Stimulated activated CD8-positive, alpha-beta memory T cell treated with anti-CD3 and anti-CD28 coated beads, Interleukin-15, amount 100 ng/mL, for 24 hours (primary cell): ENCODE results near the gene MERTK.
"Not testable (repeated sequence)": the region's sequence is repeated elsewhere in the genome, so short reads cannot be mapped to it uniquely, and the experiment has no call there.

ENCODE experiments used
- DNase-seq: peaks from one replicate; pipeline ENCODE4 v3.0.0-alpha.2; 2020; ENCODE audit warnings: low read depth

Gene MERTK

GRCh38 chr2:111910609-111911277 lies 12.3 kb downstream of the MERTK start:
- no peak for DNase-seq

- not testable (repeated sequence) for DNase-seq
Measured at GRCh38 chr2:111911295-111911977, 13.0 kb downstream of the MERTK start.

GRCh38 chr2:111912547-111912946 lies 14.1 kb downstream of the MERTK start:
- no peak for DNase-seq

GRCh38 chr2:111917106-111917505 lies 18.7 kb downstream of the MERTK start:
- DNase-seq, result no peak

GRCh38 chr2:111918383-111918806 lies 20.0 kb downstream of the MERTK start:
- no peak for DNase-seq

GRCh38 chr2:111919365-111919764 lies 21.0 kb downstream of the MERTK start:
- DNase-seq, result no peak

GRCh38 chr2:111919794-111920608 lies 21.6 kb downstream of the MERTK start:
- no peak for DNase-seq

- DNase-seq, result no peak
Measured at GRCh38 chr2:111923276-111923804, 24.9 kb downstream of the MERTK start.

- no peak for DNase-seq
Measured at GRCh38 chr2:111924617-111925107, 26.3 kb downstream of the MERTK start.

- DNase-seq, result no peak
Measured at GRCh38 chr2:111927723-111928122, 29.3 kb downstream of the MERTK start.

- DNase-seq, result no peak
Measured at GRCh38 chr2:111930409-111930808, 32.0 kb downstream of the MERTK start.

GRCh38 chr2:111930875-111931274 lies 32.5 kb downstream of the MERTK start:
- no peak for DNase-seq

- no peak for DNase-seq
Measured at GRCh38 chr2:111932841-111933291, 34.5 kb downstream of the MERTK start.

GRCh38 chr2:111933900-111934299 lies 35.5 kb downstream of the MERTK start:
- not testable (repeated sequence) for DNase-seq

GRCh38 chr2:111936881-111937280 lies 38.5 kb downstream of the MERTK start:
- DNase-seq, result no peak

GRCh38 chr2:111938392-111938791 lies 40.0 kb downstream of the MERTK start:
- no peak for DNase-seq

GRCh38 chr2:111940333-111941196 lies 42.2 kb downstream of the MERTK start:
- no peak for DNase-seq

GRCh38 chr2:111941531-111941930 lies 43.1 kb downstream of the MERTK start:
- DNase-seq, result no peak

GRCh38 chr2:111944531-111945210 lies 46.3 kb downstream of the MERTK start:
- DNase-seq, result no peak

GRCh38 chr2:111945444-111946293 lies 47.3 kb downstream of the MERTK start:
- DNase-seq, result no peak
